Activated naive CD8-positive, alpha-beta T cell treated with anti-CD3 and anti-CD28 coated beads, Interleukin-2, amount 10 ng/mL, durations not matched to agents 7 days and 5 days (primary cell): Measurements from ENCODE around the gene ITPRIPL2. TPM values are rescaled to one million over a fixed set of nuclear protein-coding genes. Genes with fewer than 3 reads are reported as not detected.
A peak's percentile ranks its signal among the peaks of the same experiment; 100 is the strongest.

Experiments used
- ATAC-seq: fragments of 150-1000 bp; cut with Tn5 transposase; one replicate; pipeline ENCODE4 v1.10.0; 2021; ENCODE audit warnings: low read depth, moderate library complexity
- POLR2A ChIA-PET: fragments of 350-600 bp; sonication (Branson Sonifier 250); formaldehyde crosslinking; loops from one replicate; lab custom pipeline; 2021; ENCODE audit warnings: antibody characterized with exemption; lab: Charles Lee
- DNase-seq: peaks from one replicate; pipeline ENCODE4 v3.0.0; 2021
- H3K27ac Mint-ChIP-seq: one replicate; pipeline ENCODE4 v1.8.0; 2022; ENCODE audit warnings: mild to moderate bottlenecking, mixed read lengths
- H3K27me3 Mint-ChIP-seq: one replicate; pipeline ENCODE4 v1.8.0; 2022; ENCODE audit warnings: mild to moderate bottlenecking, moderate library complexity, mixed read lengths
- H3K36me3 Mint-ChIP-seq: one replicate; pipeline ENCODE4 v1.8.0; 2021; ENCODE audit warnings: mild to moderate bottlenecking, mixed read lengths
- H3K4me1 Mint-ChIP-seq: one replicate; pipeline ENCODE4 v1.8.0; 2021; ENCODE audit warnings: mixed read lengths
- H3K4me3 Mint-ChIP-seq: one replicate; pipeline ENCODE4 v1.8.0; 2022; ENCODE audit warnings: mild to moderate bottlenecking, moderate library complexity, mixed read lengths
- H3K9me3 Mint-ChIP-seq: one replicate; pipeline ENCODE4 v1.8.0; 2021; ENCODE audit warnings: mixed read lengths
- total RNA-seq, 2 experiments: library from RNA; stranded (reverse); gene quantifications; one replicate each; pipeline ENCODE4 v1.2.3, GENCODE V29; 2021

ITPRIPL2 gene
- total RNA-seq, 2 experiments from 2014 or later: 1.0 to 1.4 TPM

- Mint-ChIP-seq H3K27ac (no peak overlapping the region), H3K4me1 (no peaks in the 10 kb centered on the region), H3K9me3 (peaks cover 2% of the 10 kb centered on the region), H3K4me3 (no peak overlapping the region), H3K36me3 (no peaks in the 10 kb centered on the region), H3K27me3 (peaks cover 7% of the 10 kb centered on the region)
- no peak for DNase-seq
- POLR2A ChIA-PET: no interaction called here
- ATAC-seq: no peak
Measured at GRCh38 chr16:19151310-19151709, 37.5 kb downstream of the ITPRIPL2 start.

GRCh38 chr16:19152042-19152441 lies 38.3 kb downstream of the ITPRIPL2 start:
- no peaks in the 10 kb centered on the region for H3K36me3 Mint-ChIP-seq
- POLR2A ChIA-PET: interaction anchor here (0.7 kb wide), 1 partner anchor 60 kb away, joined by 3 read pairs; no protein-coding TSS in a partner anchor
- peaks cover 8% of the 10 kb centered on the region for H3K27me3 Mint-ChIP-seq
- no peak for DNase-seq
- ATAC-seq: no peak
- no peak overlapping the region for H3K4me3 Mint-ChIP-seq
- H3K4me1 Mint-ChIP-seq: no peaks in the 10 kb centered on the region
- peaks cover 2% of the 10 kb centered on the region for H3K9me3 Mint-ChIP-seq
- H3K27ac Mint-ChIP-seq: no peak overlapping the region

- Mint-ChIP-seq H3K27ac (no peak overlapping the region), H3K27me3 (peaks cover 7% of the 10 kb centered on the region), H3K4me1 (no peaks in the 10 kb centered on the region), H3K4me3 (no peak overlapping the region), H3K36me3 (no peaks in the 10 kb centered on the region), H3K9me3 (no peaks in the 10 kb centered on the region)
- DNase-seq (no peak), ATAC-seq (no peak)
- POLR2A ChIA-PET: no interaction called here
Measured at GRCh38 chr16:19153876-19154275, 40.1 kb downstream of the ITPRIPL2 start.

- Mint-ChIP-seq H3K36me3 (no peaks in the 10 kb centered on the region), H3K27ac (no peak overlapping the region)
- POLR2A ChIA-PET: interaction anchor here (0.7 kb wide), 1 partner anchor 18 kb away, joined by 3 read pairs; no protein-coding TSS in a partner anchor
Measured at GRCh38 chr16:19162085-19162484, 48.3 kb downstream of the ITPRIPL2 start.

GRCh38 chr16:19163215-19163614 lies 49.5 kb downstream of the ITPRIPL2 start:
- no peak overlapping the region for H3K27ac Mint-ChIP-seq
- H3K4me1 Mint-ChIP-seq: no peaks in the 10 kb centered on the region
- peaks cover 8% of the 10 kb centered on the region for H3K27me3 Mint-ChIP-seq
- no peak overlapping the region for H3K4me3 Mint-ChIP-seq
- H3K9me3 Mint-ChIP-seq: no peaks in the 10 kb centered on the region
- ATAC-seq: no peak
- no peak for DNase-seq
- H3K36me3 Mint-ChIP-seq: no peaks in the 10 kb centered on the region
- POLR2A ChIA-PET: no interaction called here

More at GRCh38 chr16:19162085-19162484, 48.3 kb downstream of the ITPRIPL2 start:
- ATAC-seq (no peak), DNase-seq (no peak)
- Mint-ChIP-seq H3K27me3 (peaks cover 7% of the 10 kb centered on the region), H3K4me1 (no peaks in the 10 kb centered on the region), H3K4me3 (no peak overlapping the region), H3K9me3 (no peaks in the 10 kb centered on the region)

GRCh38 chr16:19164285-19164684 lies 50.5 kb downstream of the ITPRIPL2 start:
- POLR2A ChIA-PET: no interaction called here
- no peak for ATAC-seq
- Mint-ChIP-seq H3K9me3 (no peaks in the 10 kb centered on the region), H3K27me3 (peaks cover 10% of the 10 kb centered on the region), H3K4me3 (no peak overlapping the region), H3K36me3 (no peaks in the 10 kb centered on the region), H3K27ac (no peak overlapping the region), H3K4me1 (no peaks in the 10 kb centered on the region)
- DNase-seq: no peak

GRCh38 chr16:19165101-19165500 lies 51.3 kb downstream of the ITPRIPL2 start:
- H3K27me3 Mint-ChIP-seq: peaks cover 17% of the 10 kb centered on the region
- no peak for DNase-seq

GRCh38 chr16:19166500-19166899 lies 52.7 kb downstream of the ITPRIPL2 start:
- no peaks in the 10 kb centered on the region for H3K9me3 Mint-ChIP-seq
- POLR2A ChIA-PET: no interaction called here
- H3K27ac Mint-ChIP-seq: no peak overlapping the region
- ATAC-seq: no peak
- H3K4me1 Mint-ChIP-seq: peaks cover 2% of the 10 kb centered on the region
- DNase-seq: no peak
- H3K27me3 Mint-ChIP-seq: peaks cover 21% of the 10 kb centered on the region
- H3K4me3 Mint-ChIP-seq: no peak overlapping the region
- no peaks in the 10 kb centered on the region for H3K36me3 Mint-ChIP-seq

More at GRCh38 chr16:19165101-19165500, 51.3 kb downstream of the ITPRIPL2 start:
- H3K9me3 Mint-ChIP-seq: no peaks in the 10 kb centered on the region
- H3K27ac Mint-ChIP-seq: no peak overlapping the region
- H3K36me3 Mint-ChIP-seq: no peaks in the 10 kb centered on the region
- peaks cover 2% of the 10 kb centered on the region for H3K4me1 Mint-ChIP-seq
- no peak overlapping the region for H3K4me3 Mint-ChIP-seq
- POLR2A ChIA-PET: no interaction called here
- no peak for ATAC-seq

GRCh38 chr16:19167710-19168370 lies 54.1 kb downstream of the ITPRIPL2 start, which contains the start of gene SYT17:
Gene SYT17 (plus strand): TSS chr16:19168240. CDS start chr16:19168647, 407 bp downstream.
- DNase-seq: peak; percentile 58
- peaks cover 2% of the 10 kb centered on the region for H3K4me1 Mint-ChIP-seq
- no peak within 1 kb of the TSS for H3K27ac Mint-ChIP-seq
- ATAC-seq: no peak
- peaks cover 21% of the 10 kb centered on the region for H3K27me3 Mint-ChIP-seq
- no peaks in the 10 kb centered on the region for H3K36me3 Mint-ChIP-seq
- POLR2A ChIA-PET: no interaction called here
- H3K9me3 Mint-ChIP-seq: no peaks in the 10 kb centered on the region
- H3K4me3 Mint-ChIP-seq: no peak within 1 kb of the TSS

- no peaks in the 10 kb centered on the region for H3K9me3 Mint-ChIP-seq
- POLR2A ChIA-PET: no interaction called here
- no peak overlapping the region for H3K4me3 Mint-ChIP-seq
- no peak for DNase-seq
- no peak overlapping the region for H3K27ac Mint-ChIP-seq
- H3K4me1 Mint-ChIP-seq: peaks cover 2% of the 10 kb centered on the region
- H3K27me3 Mint-ChIP-seq: peaks cover 21% of the 10 kb centered on the region
- ATAC-seq: no peak
- no peaks in the 10 kb centered on the region for H3K36me3 Mint-ChIP-seq
Measured at GRCh38 chr16:19168371-19169081, 54.8 kb downstream of the ITPRIPL2 start.

- Mint-ChIP-seq H3K27me3 (peaks cover 21% of the 10 kb centered on the region), H3K36me3 (no peaks in the 10 kb centered on the region), H3K27ac (no peak overlapping the region), H3K9me3 (no peaks in the 10 kb centered on the region), H3K4me3 (no peak overlapping the region), H3K4me1 (peaks cover 2% of the 10 kb centered on the region)
- DNase-seq (no peak), ATAC-seq (no peak)
- POLR2A ChIA-PET: no interaction called here
Measured at GRCh38 chr16:19169082-19169639, 55.4 kb downstream of the ITPRIPL2 start.

- DNase-seq (no peak), ATAC-seq (no peak)
- Mint-ChIP-seq H3K4me3 (no peak overlapping the region), H3K9me3 (no peaks in the 10 kb centered on the region), H3K36me3 (no peaks in the 10 kb centered on the region), H3K27ac (no peak overlapping the region), H3K4me1 (peaks cover 2% of the 10 kb centered on the region), H3K27me3 (peaks cover 21% of the 10 kb centered on the region)
- POLR2A ChIA-PET: no interaction called here
Measured at GRCh38 chr16:19170043-19170655, 56.4 kb downstream of the ITPRIPL2 start.
